ENCODE results near the gene PATE2.

The PATE2 gene

GRCh38 chr11:125778728-125779127, at the start of gene PATE2:
TSS of gene PATE2 (minus strand) at chr11:125778828. CDS start at chr11:125778773, 55 bp downstream.
- no peaks in the 10 kb centered on the region for H3K9me3 ChIP-seq (ENCODE audit: low read length)
- no peak within 1 kb of the TSS for H3K4me3 ChIP-seq (ENCODE audit: low read length)
- H3K27me3 ChIP-seq (ENCODE audit: insufficient read depth, low read length) = peaks cover 8% of the 10 kb centered on the region
- H3K4me1 ChIP-seq (ENCODE audit: insufficient read depth, low read length) = no peaks in the 10 kb centered on the region
- no peak within 1 kb of the TSS for H2AFZ ChIP-seq (ENCODE audit: low read depth, low read length)
- H3K36me3 ChIP-seq (ENCODE audit: insufficient read depth, low read length) = no peaks in the 10 kb centered on the region

DNA sequence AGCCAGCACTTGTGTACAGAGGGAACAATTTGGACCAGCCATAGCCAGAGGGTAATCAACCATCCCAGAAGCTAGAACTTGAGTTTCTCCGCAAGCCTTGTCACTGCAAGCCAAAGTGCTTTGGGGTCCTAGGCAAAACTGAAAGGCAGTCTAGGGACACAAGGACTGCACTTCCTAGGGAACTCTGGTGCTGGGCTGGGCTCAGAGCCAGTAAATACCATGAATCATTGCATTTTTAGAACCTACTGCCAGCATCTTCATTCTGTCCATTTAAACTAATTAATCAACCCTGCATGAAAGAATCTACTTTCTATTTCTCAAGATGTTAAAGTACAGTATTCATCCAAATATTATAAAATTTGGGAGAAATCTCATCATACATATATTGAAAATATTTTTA, 29.3 kb upstream of the PATE2 start:
- Histone ChIP-seq H3K9me3 (ENCODE audit: low read length) (peaks cover 4% of the 10 kb centered on the region), H3K4me3 (ENCODE audit: low read length) (no peak overlapping the region)

DNA sequence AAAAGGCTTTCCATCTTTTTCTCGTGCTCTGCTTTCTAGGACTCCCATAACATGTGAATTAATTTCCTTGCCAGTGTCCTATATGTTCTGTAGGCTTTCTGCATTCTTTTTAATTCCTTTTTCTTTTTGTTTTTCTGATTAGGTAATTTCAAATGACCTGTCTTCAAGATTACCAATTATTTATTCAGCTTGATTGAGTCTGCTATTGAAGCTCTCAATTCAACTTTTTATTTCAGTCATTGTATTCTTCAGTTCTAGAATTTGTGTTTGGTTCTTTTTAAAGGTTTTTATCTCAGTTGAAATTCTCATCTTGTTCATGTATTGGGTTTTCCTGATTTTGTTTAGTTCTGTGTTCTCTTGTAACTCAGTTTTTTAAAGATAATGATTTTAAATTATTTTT, 23.8 kb upstream of the PATE2 start:
- Histone ChIP-seq H3K36me3 (ENCODE audit: insufficient read depth, low read length) (no peaks in the 10 kb centered on the region), H3K9me3 (ENCODE audit: low read length) (peaks cover 8% of the 10 kb centered on the region), H3K27me3 (ENCODE audit: insufficient read depth, low read length) (no peaks in the 10 kb centered on the region), H3K4me3 (ENCODE audit: low read length) (no peak overlapping the region), H3K4me1 (ENCODE audit: insufficient read depth, low read length) (no peaks in the 10 kb centered on the region), H2AFZ (ENCODE audit: low read depth, low read length) (no peak overlapping the region)

More for the DNA sequence above, 29.3 kb upstream of the PATE2 start:
- H2AFZ ChIP-seq (ENCODE audit: low read depth, low read length) = no peak overlapping the region
- H3K4me1 ChIP-seq (ENCODE audit: insufficient read depth, low read length) = no peaks in the 10 kb centered on the region
- no peaks in the 10 kb centered on the region for H3K36me3 ChIP-seq (ENCODE audit: insufficient read depth, low read length)
- H3K27me3 ChIP-seq (ENCODE audit: insufficient read depth, low read length) = peaks cover 3% of the 10 kb centered on the region

DNA sequence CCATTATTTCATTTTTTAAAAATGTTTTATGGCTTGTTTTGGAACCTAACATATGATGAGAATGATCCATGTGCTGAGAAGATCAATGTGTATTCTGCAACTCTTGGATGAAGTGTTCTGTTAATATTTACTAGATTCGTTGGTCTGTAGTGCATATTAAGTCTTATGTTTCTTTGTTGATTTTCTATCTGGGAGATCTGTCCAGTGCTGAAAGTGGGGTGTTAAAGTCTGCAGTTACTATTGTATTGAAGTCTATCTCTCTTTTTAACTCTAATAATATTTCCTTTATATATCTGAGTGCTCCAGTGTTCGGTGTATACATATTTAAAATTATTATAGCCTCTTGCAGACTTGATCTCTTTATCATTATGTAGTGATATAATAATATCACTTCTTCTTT, 21.2 kb upstream of the PATE2 start:
- no peaks in the 10 kb centered on the region for H3K4me1 ChIP-seq (ENCODE audit: insufficient read depth, low read length)
- no peak overlapping the region for H2AFZ ChIP-seq (ENCODE audit: low read depth, low read length)
- no peaks in the 10 kb centered on the region for H3K27me3 ChIP-seq (ENCODE audit: insufficient read depth, low read length)
- no peaks in the 10 kb centered on the region for H3K36me3 ChIP-seq (ENCODE audit: insufficient read depth, low read length)
- no peak overlapping the region for H3K4me3 ChIP-seq (ENCODE audit: low read length)
- H3K9me3 ChIP-seq (ENCODE audit: low read length) = peaks cover 8% of the 10 kb centered on the region

GRCh38 chr11:125797641-125798040, 19.0 kb upstream of the PATE2 start:
- H3K4me3 ChIP-seq (ENCODE audit: low read length) = no peak overlapping the region
- H3K27me3 ChIP-seq (ENCODE audit: insufficient read depth, low read length) = no peaks in the 10 kb centered on the region
- H2AFZ ChIP-seq (ENCODE audit: low read depth, low read length) = no peak overlapping the region
- H3K36me3 ChIP-seq (ENCODE audit: insufficient read depth, low read length) = no peaks in the 10 kb centered on the region
- peaks cover 2% of the 10 kb centered on the region for H3K9me3 ChIP-seq (ENCODE audit: low read length)
- H3K4me1 ChIP-seq (ENCODE audit: insufficient read depth, low read length) = no peaks in the 10 kb centered on the region

DNA sequence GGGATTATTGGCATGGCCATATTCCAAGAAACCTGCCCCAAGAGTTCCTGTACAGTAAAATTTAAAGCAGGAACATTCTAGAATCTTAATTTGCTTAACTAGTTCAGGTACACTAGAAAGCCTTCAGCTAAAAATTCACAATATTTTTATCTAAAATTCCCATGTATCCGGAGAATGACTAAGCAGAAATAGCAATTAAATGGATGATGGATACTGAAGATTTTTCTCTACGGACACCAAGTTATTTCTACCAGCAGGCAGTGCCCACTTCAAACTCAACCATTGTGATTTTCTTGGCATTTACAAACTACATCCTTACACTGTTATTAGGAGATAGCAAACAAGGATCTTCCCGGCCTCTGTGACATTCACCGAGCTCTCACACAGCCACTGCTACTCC, 12.2 kb upstream of the PATE2 start:
- Histone ChIP-seq H3K27me3 (ENCODE audit: insufficient read depth, low read length) (no peaks in the 10 kb centered on the region), H3K9me3 (ENCODE audit: low read length) (no peaks in the 10 kb centered on the region), H3K4me3 (ENCODE audit: low read length) (no peak overlapping the region), H3K4me1 (ENCODE audit: insufficient read depth, low read length) (no peaks in the 10 kb centered on the region), H3K36me3 (ENCODE audit: insufficient read depth, low read length) (no peaks in the 10 kb centered on the region), H2AFZ (ENCODE audit: low read depth, low read length) (no peak overlapping the region)

GRCh38 chr11:125787827-125788226, 9.2 kb upstream of the PATE2 start, which contains the start of gene PATE3:
TSS of gene PATE3 (plus strand) at chr11:125788127. CDS start at chr11:125788152, 25 bp downstream.
- no peak within 1 kb of the TSS for H2AFZ ChIP-seq (ENCODE audit: low read depth, low read length)
- H3K4me3 ChIP-seq (ENCODE audit: low read length) = no peak within 1 kb of the TSS
- no peaks in the 10 kb centered on the region for H3K27me3 ChIP-seq (ENCODE audit: insufficient read depth, low read length)
- no peaks in the 10 kb centered on the region for H3K36me3 ChIP-seq (ENCODE audit: insufficient read depth, low read length)
- H3K4me1 ChIP-seq (ENCODE audit: insufficient read depth, low read length) = no peaks in the 10 kb centered on the region
- H3K9me3 ChIP-seq (ENCODE audit: low read length) = no peaks in the 10 kb centered on the region

DNA sequence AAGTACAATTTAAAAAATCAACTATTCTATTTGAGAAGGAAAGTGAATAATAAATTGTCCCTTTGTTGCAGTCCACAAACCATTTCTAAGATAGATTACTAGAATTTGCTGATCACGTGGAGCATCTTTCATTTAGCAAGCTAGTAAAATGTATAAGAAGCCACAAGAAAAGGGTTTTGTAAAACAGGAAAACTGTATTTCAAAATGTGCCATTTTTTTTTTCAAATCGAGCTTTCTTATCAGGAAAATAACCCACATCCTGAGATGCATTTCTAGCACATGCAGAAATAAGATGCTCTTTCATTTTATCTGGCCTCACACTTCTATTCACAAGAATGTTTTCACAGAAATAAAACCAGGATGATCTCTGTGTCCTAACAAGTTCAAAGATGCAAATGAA, 6.0 kb upstream of the PATE2 start:
- no peaks in the 10 kb centered on the region for H3K9me3 ChIP-seq (ENCODE audit: low read length)
- no peak overlapping the region for H3K4me3 ChIP-seq (ENCODE audit: low read length)
- H3K27me3 ChIP-seq (ENCODE audit: insufficient read depth, low read length) = no peaks in the 10 kb centered on the region
- no peaks in the 10 kb centered on the region for H3K4me1 ChIP-seq (ENCODE audit: insufficient read depth, low read length)
- no peak overlapping the region for H2AFZ ChIP-seq (ENCODE audit: low read depth, low read length)
- H3K36me3 ChIP-seq (ENCODE audit: insufficient read depth, low read length) = no peaks in the 10 kb centered on the region

DNA sequence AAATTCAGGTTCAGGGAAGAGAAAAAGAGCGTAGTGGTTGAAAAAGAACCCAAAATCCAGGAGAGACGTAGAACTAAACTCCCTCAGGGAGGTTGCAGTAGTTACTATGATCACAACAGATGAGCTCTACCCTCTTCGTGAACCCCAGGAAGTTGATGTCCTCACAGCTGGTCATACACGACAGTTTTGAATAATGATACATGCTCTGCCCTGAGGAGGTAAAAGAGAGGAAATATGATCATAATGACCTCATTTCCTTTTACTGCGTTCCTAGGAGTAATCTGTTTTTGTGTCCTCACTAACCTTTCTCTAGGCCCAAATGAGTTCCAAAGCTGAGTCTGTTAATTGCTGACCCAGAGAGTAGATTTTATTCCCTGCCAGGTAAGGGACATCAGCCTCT, 1.3 kb downstream of the PATE2 start:
- Histone ChIP-seq H3K36me3 (ENCODE audit: insufficient read depth, low read length) (no peaks in the 10 kb centered on the region), H2AFZ (ENCODE audit: low read depth, low read length) (no peak overlapping the region), H3K4me1 (ENCODE audit: insufficient read depth, low read length) (no peaks in the 10 kb centered on the region), H3K4me3 (ENCODE audit: low read length) (no peak overlapping the region), H3K27me3 (ENCODE audit: insufficient read depth, low read length) (peaks cover 12% of the 10 kb centered on the region), H3K9me3 (ENCODE audit: low read length) (no peaks in the 10 kb centered on the region)

DNA sequence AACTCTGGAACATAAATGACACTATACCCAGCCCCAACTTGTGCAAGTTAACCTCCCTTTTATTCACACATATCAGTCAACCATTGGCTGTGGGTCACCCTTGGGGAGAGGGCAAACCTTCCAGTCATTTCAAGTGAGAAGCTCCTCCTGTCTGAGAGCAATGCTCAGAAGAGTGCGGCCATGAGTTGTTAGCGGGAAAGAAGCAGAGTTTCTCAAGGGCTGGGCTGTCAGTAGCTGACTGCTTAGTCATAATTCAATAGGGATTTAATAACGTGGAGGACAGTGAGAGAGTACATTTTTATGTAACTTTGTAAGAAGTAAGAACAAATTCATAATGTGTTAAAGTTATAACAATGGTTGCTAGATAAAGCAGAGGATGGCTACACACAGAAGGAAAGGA, 5.1 kb downstream of the PATE2 start:
- H3K36me3 ChIP-seq (ENCODE audit: insufficient read depth, low read length) = no peaks in the 10 kb centered on the region
- H3K27me3 ChIP-seq (ENCODE audit: insufficient read depth, low read length) = peaks cover 28% of the 10 kb centered on the region
- no peaks in the 10 kb centered on the region for H3K4me1 ChIP-seq (ENCODE audit: insufficient read depth, low read length)
- H3K4me3 ChIP-seq (ENCODE audit: low read length) = no peak overlapping the region
- no peaks in the 10 kb centered on the region for H3K9me3 ChIP-seq (ENCODE audit: low read length)
- H2AFZ ChIP-seq (ENCODE audit: low read depth, low read length) = no peak overlapping the region

- no peaks in the 10 kb centered on the region for H3K36me3 ChIP-seq (ENCODE audit: insufficient read depth, low read length)
- peaks cover 28% of the 10 kb centered on the region for H3K27me3 ChIP-seq (ENCODE audit: insufficient read depth, low read length)
- H3K9me3 ChIP-seq (ENCODE audit: low read length) = no peaks in the 10 kb centered on the region
- H2AFZ ChIP-seq (ENCODE audit: low read depth, low read length) = no peak overlapping the region
- no peaks in the 10 kb centered on the region for H3K4me1 ChIP-seq (ENCODE audit: insufficient read depth, low read length)
- no peak overlapping the region for H3K4me3 ChIP-seq (ENCODE audit: low read length)
Measured at GRCh38 chr11:125772834-125773505, 5.7 kb downstream of the PATE2 start.

GRCh38 chr11:125770583-125770982, 8.0 kb downstream of the PATE2 start:
- Histone ChIP-seq H3K4me1 (ENCODE audit: insufficient read depth, low read length) (no peaks in the 10 kb centered on the region), H2AFZ (ENCODE audit: low read depth, low read length) (no peak overlapping the region), H3K27me3 (ENCODE audit: insufficient read depth, low read length) (peaks cover 26% of the 10 kb centered on the region), H3K4me3 (ENCODE audit: low read length) (no peak overlapping the region), H3K36me3 (ENCODE audit: insufficient read depth, low read length) (no peaks in the 10 kb centered on the region), H3K9me3 (ENCODE audit: low read length) (no peaks in the 10 kb centered on the region)

DNA sequence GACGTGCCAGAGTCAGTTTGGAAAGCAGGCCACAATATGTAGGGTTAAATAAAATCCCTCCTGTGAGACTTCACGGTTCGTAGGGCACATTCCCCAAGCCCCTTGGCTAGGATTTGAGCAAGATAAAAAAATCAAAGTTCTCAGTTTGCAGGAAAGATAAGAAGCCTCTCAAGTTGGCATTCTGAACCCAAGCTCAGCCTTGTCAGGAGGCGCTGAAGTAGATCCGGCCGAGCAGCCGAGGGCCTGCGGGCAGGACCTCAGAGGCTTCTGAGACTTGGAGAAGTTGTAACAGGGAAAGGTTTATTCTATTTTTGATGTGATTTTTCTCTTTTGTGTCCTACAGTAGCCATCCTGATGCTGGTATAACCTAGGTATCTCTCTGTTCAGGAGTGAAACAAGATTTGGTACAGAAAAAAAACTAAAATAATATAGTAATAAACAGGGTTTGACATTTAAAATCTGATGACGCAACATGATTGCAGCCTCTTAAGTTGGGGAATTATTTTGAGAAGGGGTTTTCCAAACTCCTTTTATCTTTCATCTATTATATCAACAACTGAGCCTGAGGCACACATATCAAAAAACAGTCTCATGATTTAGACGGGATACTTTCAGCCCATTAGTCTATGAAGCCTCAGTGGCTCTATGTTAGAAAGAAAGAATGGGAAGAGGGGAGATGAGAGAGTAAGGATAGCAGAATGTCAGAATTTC, 10.1 kb downstream of the PATE2 start:
- Histone ChIP-seq H3K36me3 (ENCODE audit: insufficient read depth, low read length) (no peaks in the 10 kb centered on the region), H3K27me3 (ENCODE audit: insufficient read depth, low read length) (peaks cover 26% of the 10 kb centered on the region), H2AFZ (ENCODE audit: low read depth, low read length) (no peak overlapping the region), H3K4me1 (ENCODE audit: insufficient read depth, low read length) (no peaks in the 10 kb centered on the region), H3K4me3 (ENCODE audit: low read length) (no peak overlapping the region), H3K9me3 (ENCODE audit: low read length) (no peaks in the 10 kb centered on the region)

Measured in neuron (in vitro differentiated cells).